ENCODE results near the gene HES6. TPM values are rescaled to one million over a fixed set of nuclear protein-coding genes. Genes with fewer than 3 reads are reported as not detected.

HES6 gene
- total and polyA plus RNA-seq, 2 experiments from 2014 or later = 8.8 to 11.2 TPM

DNA sequence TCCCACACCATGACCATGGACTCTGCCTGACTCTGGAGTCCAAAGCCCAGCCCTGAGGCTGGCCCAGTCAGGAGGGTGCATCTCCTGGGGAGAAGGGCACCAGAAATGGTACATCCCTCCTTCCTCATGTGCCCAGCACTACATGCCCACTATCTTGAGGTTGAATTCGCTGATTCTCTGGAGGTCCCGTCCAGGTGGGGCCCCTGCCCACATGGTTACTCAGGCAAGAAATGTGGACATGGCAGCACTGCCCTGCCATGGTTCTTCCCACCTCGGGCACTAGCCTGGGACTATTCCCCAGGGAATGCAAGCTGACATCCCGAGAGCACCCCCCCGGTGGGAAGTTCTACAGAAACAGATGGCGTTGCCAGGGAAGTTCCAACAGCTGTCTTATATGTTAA is 15.3 kb upstream of the HES6 start:
- Histone ChIP-seq H3K9me3 (ENCODE audit: low read depth) (no peaks in the 10 kb centered on the region), H3K36me3 (no peaks in the 10 kb centered on the region), H3K27ac (no peak overlapping the region), H3K4me1 (ENCODE audit: low read depth) (no peaks in the 10 kb centered on the region), H3K4me3 (no peak overlapping the region), H3K27me3 (no peaks in the 10 kb centered on the region)
- TF ChIP-seq, protein P1, sequence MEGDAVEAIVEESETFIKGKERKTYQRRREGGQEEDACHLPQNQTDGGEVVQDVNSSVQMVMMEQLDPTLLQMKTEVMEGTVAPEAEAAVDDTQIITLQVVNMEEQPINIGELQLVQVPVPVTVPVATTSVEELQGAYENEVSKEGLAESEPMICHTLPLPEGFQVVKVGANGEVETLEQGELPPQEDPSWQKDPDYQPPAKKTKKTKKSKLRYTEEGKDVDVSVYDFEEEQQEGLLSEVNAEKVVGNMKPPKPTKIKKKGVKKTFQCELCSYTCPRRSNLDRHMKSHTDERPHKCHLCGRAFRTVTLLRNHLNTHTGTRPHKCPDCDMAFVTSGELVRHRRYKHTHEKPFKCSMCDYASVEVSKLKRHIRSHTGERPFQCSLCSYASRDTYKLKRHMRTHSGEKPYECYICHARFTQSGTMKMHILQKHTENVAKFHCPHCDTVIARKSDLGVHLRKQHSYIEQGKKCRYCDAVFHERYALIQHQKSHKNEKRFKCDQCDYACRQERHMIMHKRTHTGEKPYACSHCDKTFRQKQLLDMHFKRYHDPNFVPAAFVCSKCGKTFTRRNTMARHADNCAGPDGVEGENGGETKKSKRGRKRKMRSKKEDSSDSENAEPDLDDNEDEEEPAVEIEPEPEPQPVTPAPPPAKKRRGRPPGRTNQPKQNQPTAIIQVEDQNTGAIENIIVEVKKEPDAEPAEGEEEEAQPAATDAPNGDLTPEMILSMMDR (IDR thresholded peaks at IDR 0.05; ENCODE audit: low read depth, low read length) = no peak
- no peak for DNase-seq (ENCODE audit: low read depth in 1 of 2, low spot score in 1 of 2)

- Histone ChIP-seq H3K4me3 (no peak overlapping the region), H3K27ac (no peak overlapping the region), H3K27me3 (no peaks in the 10 kb centered on the region), H3K36me3 (no peaks in the 10 kb centered on the region), H3K4me1 (ENCODE audit: low read depth) (no peaks in the 10 kb centered on the region), H3K9me3 (ENCODE audit: low read depth) (no peaks in the 10 kb centered on the region)
- no peak for DNase-seq (ENCODE audit: low read depth in 1 of 2, low spot score in 1 of 2)
- TF ChIP-seq, protein P1 (IDR thresholded peaks at IDR 0.05; ENCODE audit: low read depth, low read length) = no peak
Measured at GRCh38 chr2:238254095-238254723, 14.4 kb upstream of the HES6 start.

DNA sequence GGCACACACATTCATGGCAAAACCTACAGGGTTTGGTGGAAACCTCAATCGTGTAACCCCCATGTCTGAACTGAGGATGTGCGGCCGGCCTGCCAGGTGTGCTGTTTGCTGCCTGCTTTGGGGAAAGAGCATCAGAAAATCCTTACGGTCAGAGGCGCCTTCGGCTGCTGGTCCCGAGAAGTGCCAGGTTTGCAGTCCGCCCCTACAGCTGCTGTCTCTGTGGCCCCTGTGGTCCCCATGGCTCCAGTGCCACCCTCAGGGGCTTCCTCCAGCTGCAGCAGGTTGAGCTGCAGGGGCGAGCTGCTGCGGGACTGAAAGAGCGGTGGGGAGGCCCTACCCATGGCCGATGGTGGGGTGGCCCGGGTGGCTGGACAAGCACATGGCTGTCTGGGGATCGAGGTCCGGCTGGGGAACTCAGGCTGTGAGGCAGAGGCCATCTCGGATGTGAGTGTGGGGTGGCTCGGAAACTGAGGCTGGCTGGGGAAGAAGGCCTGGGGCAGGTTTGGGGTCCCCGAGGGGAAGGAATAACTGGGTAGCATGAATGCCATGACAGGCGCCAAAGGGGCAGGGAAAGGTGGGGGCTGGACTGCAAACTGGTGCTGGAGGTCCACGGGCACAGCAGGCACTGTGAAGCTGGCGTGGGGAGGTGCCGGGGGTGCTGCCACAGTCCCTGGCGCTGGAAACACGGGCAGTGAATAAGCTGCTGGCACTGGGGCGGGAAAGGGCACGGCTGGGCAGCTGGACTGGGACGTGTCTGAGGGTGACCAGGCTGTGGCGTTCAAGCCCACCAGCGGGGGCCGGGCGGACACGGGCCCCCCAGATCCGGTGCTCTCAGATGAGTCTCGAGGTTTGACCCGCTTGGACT is 13.2 kb upstream of the HES6 start:
- no peaks in the 10 kb centered on the region for H3K9me3 ChIP-seq (ENCODE audit: low read depth)
- DNase-seq (ENCODE audit: low read depth in 1 of 2, low spot score in 1 of 2) = no peak
- TF ChIP-seq, protein P1 (IDR thresholded peaks at IDR 0.05; ENCODE audit: low read depth, low read length) = no peak
- no peak overlapping the region for H3K27ac ChIP-seq
- H3K4me3 ChIP-seq = no peak overlapping the region
- no peaks in the 10 kb centered on the region for H3K36me3 ChIP-seq
- peaks cover 2% of the 10 kb centered on the region for H3K4me1 ChIP-seq (ENCODE audit: low read depth)
- H3K27me3 ChIP-seq = no peaks in the 10 kb centered on the region

GRCh38 chr2:238251986-238252385 is 12.1 kb upstream of the HES6 start:
- Histone ChIP-seq H3K27me3 (no peaks in the 10 kb centered on the region), H3K4me1 (ENCODE audit: low read depth) (peaks cover 4% of the 10 kb centered on the region), H3K36me3 (no peaks in the 10 kb centered on the region), H3K27ac (no peak overlapping the region), H3K9me3 (ENCODE audit: low read depth) (no peaks in the 10 kb centered on the region), H3K4me3 (no peak overlapping the region)
- TF ChIP-seq, protein P1 (IDR thresholded peaks at IDR 0.05; ENCODE audit: low read depth, low read length) = no peak
- no peak for DNase-seq (ENCODE audit: low read depth in 1 of 2, low spot score in 1 of 2)

DNA sequence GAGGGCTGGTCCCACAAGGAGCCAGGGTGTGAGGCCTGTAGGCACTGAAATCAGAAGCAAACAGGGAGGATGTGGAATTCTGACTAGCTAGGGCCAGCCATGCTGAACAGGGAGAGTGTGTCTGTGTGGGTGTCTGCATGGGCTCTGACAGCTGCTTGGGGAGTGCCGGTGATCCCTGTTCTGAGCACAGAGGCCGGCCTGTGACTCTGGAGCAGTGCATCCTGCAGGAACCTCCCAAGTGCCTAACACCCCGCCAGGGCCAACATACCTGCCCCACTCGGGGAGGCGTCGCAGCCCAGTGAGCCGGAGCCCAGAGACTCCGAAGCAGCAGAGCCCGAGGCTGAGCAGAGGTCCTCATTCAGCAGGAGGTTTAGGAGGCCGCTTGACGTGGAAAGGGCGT is 11.5 kb upstream of the HES6 start:
- no peaks in the 10 kb centered on the region for H3K9me3 ChIP-seq (ENCODE audit: low read depth)
- no peak for DNase-seq (ENCODE audit: low read depth in 1 of 2, low spot score in 1 of 2)
- H3K36me3 ChIP-seq = no peaks in the 10 kb centered on the region
- no peak overlapping the region for H3K27ac ChIP-seq
- no peak overlapping the region for H3K4me3 ChIP-seq
- H3K4me1 ChIP-seq (ENCODE audit: low read depth) = peaks cover 4% of the 10 kb centered on the region
- TF ChIP-seq, protein P1 (IDR thresholded peaks at IDR 0.05; ENCODE audit: low read depth, low read length) = no peak
- no peaks in the 10 kb centered on the region for H3K27me3 ChIP-seq

Measured in cardiac muscle cell (in vitro differentiated cells and primary cell).